Astrocyte (in vitro differentiated cells and primary cell): Measurements from ENCODE around the gene RD3L. TPM values are rescaled to one million over a fixed set of nuclear protein-coding genes. Genes with fewer than 3 reads are reported as not detected.

Source experiments
- DNase-seq: peaks from one replicate; pipeline ENCODE4 v3.0.0-alpha.2; 2010; ENCODE audit warnings: low read depth
- FAIRE-seq: peaks from 2 replicates; lab custom pipeline; 2011; peaks lifted over from hg19 to GRCh38; lab: Jason Lieb, UNC
- H2AFZ ChIP-seq: 2 replicates; pipeline ENCODE4 v1.6.0; 2012; ENCODE audit warnings: low read depth, low read length, inconsistent platforms
- H3K27ac ChIP-seq: 2 replicates; pipeline ENCODE4 v1.5.1; 2011; ENCODE audit warnings: low read depth, low read length, inconsistent platforms
- H3K27me3 ChIP-seq: 2 replicates; pipeline ENCODE4 v1.6.0; 2011; ENCODE audit warnings: low read length, inconsistent platforms; ENCODE audit not compliant: insufficient read depth
- H3K36me3 ChIP-seq: 2 replicates; pipeline ENCODE4 v1.5.1; 2011; ENCODE audit warnings: low read length, inconsistent platforms; ENCODE audit not compliant: insufficient read depth
- H3K4me1 ChIP-seq: 2 replicates; pipeline ENCODE4 v1.5.1; 2011; ENCODE audit warnings: low read length, inconsistent platforms; ENCODE audit not compliant: insufficient read depth
- H3K4me2 ChIP-seq: 2 replicates; pipeline ENCODE4 v1.6.0; 2012; ENCODE audit warnings: low read length, inconsistent platforms
- H3K4me3 ChIP-seq: 2 replicates; pipeline ENCODE4 v1.5.1; 2011; ENCODE audit warnings: low read depth, mild to moderate bottlenecking, low read length, inconsistent platforms; ENCODE audit not compliant: insufficient read depth
- H3K79me2 ChIP-seq: 2 replicates; pipeline ENCODE4 v1.6.0; 2012; ENCODE audit warnings: mild to moderate bottlenecking, low read length, inconsistent platforms; ENCODE audit not compliant: insufficient read depth
- H3K9ac ChIP-seq: 2 replicates; pipeline ENCODE4 v1.6.0; 2012; ENCODE audit warnings: mild to moderate bottlenecking, low read length, inconsistent platforms
- H3K9me3 ChIP-seq: 2 replicates; pipeline ENCODE4 v1.5.1; 2012; ENCODE audit warnings: low read depth, mild to moderate bottlenecking, low read length, inconsistent platforms; ENCODE audit not compliant: insufficient read depth
- H4K20me1 ChIP-seq: 2 replicates; pipeline ENCODE4 v1.6.0; 2012; ENCODE audit warnings: low read length, inconsistent platforms; ENCODE audit not compliant: insufficient read depth
- H3K27ac Mint-ChIP-seq: one replicate; pipeline ENCODE4 v1.8.0; 2021; ENCODE audit warnings: mild to moderate bottlenecking, mixed read lengths; ENCODE audit not compliant: unreplicated experiment
- H3K27me3 Mint-ChIP-seq: one replicate; pipeline ENCODE4 v1.8.0; 2021; ENCODE audit warnings: low read depth, mixed read lengths; ENCODE audit not compliant: unreplicated experiment
- H3K36me3 Mint-ChIP-seq: one replicate; pipeline ENCODE4 v1.8.0; 2021; ENCODE audit warnings: low read depth, mixed read lengths; ENCODE audit not compliant: unreplicated experiment
- H3K4me1 Mint-ChIP-seq: one replicate; pipeline ENCODE4 v1.8.0; 2021; ENCODE audit warnings: low read depth, mixed read lengths; ENCODE audit not compliant: unreplicated experiment
- H3K4me3 Mint-ChIP-seq: one replicate; pipeline ENCODE4 v1.8.0; 2021; ENCODE audit warnings: mild to moderate bottlenecking, moderate library complexity, mixed read lengths; ENCODE audit not compliant: unreplicated experiment
- H3K9me3 Mint-ChIP-seq: one replicate; pipeline ENCODE4 v1.8.0; 2021; ENCODE audit warnings: mild to moderate bottlenecking, mixed read lengths; ENCODE audit not compliant: unreplicated experiment
- EZH2 ChIP-seq: IDR thresholded peaks from 2 replicates; pipeline ENCODE4 v1.6.1; 2012; ENCODE audit warnings: mild to moderate bottlenecking, low read length, inconsistent platforms; ENCODE audit not compliant: insufficient read depth
- total RNA-seq: library from RNA; stranded (reverse); gene quantifications from 2 replicates; pipeline ENCODE4 v1.2.1, GENCODE V29; 2021
- TF ChIP-seq, protein P1 (sequence below): IDR thresholded peaks from 2 replicates; pipeline ENCODE4 v1.5.1; 2011; ENCODE audit warnings: low read depth, mild to moderate bottlenecking, inconsistent platforms, low read length, moderate library complexity; ENCODE audit not compliant: insufficient read depth

RD3L gene
- total RNA-seq, 1 donor from 2014 or later: not detected

DNA sequence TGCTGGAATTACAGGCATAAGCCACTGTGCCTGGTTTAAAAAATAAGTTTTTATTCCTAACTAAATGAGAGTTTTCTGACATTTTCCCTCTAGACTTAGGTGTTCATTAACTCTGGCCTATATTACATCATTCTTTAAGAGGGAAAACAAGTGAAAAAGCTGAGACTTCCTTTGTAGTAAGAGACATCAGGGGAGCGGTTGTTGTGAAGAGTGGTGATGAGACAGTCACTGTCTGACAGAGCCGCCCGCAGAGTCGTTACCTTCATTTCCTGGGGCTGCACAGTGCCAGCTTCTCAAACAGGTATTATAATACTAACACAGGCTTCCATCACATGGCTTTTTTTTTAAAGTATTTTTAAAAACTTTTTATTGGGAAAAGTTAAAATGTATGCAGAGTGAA is 33.7 kb downstream of the RD3L start:
- H3K36me3 Mint-ChIP-seq: no peaks in the 10 kb centered on the region
- peaks cover 16% of the 10 kb centered on the region for H3K36me3 ChIP-seq
- H3K27me3 ChIP-seq: no peaks in the 10 kb centered on the region
- no peak overlapping the region for H3K4me3 Mint-ChIP-seq
- no peak for DNase-seq
- H3K27me3 Mint-ChIP-seq: no peaks in the 10 kb centered on the region
- H3K9me3 Mint-ChIP-seq: no peaks in the 10 kb centered on the region
- H3K4me2 ChIP-seq: no peak overlapping the region
- no peak overlapping the region for H3K4me3 ChIP-seq
- no peak overlapping the region for H3K27ac Mint-ChIP-seq
- peaks cover 16% of the 10 kb centered on the region for H4K20me1 ChIP-seq
- peaks cover 11% of the 10 kb centered on the region for H3K4me1 Mint-ChIP-seq
- no peak overlapping the region for H3K27ac ChIP-seq
- H3K4me1 ChIP-seq: peaks cover 10% of the 10 kb centered on the region
- no peak for FAIRE-seq
- H3K79me2 ChIP-seq: no peaks in the 10 kb centered on the region
- no peak overlapping the region for H2AFZ ChIP-seq
- TF ChIP-seq, protein P1, sequence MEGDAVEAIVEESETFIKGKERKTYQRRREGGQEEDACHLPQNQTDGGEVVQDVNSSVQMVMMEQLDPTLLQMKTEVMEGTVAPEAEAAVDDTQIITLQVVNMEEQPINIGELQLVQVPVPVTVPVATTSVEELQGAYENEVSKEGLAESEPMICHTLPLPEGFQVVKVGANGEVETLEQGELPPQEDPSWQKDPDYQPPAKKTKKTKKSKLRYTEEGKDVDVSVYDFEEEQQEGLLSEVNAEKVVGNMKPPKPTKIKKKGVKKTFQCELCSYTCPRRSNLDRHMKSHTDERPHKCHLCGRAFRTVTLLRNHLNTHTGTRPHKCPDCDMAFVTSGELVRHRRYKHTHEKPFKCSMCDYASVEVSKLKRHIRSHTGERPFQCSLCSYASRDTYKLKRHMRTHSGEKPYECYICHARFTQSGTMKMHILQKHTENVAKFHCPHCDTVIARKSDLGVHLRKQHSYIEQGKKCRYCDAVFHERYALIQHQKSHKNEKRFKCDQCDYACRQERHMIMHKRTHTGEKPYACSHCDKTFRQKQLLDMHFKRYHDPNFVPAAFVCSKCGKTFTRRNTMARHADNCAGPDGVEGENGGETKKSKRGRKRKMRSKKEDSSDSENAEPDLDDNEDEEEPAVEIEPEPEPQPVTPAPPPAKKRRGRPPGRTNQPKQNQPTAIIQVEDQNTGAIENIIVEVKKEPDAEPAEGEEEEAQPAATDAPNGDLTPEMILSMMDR: no peak
- TF ChIP-seq EZH2: no peak
- no peak overlapping the region for H3K9ac ChIP-seq
- no peaks in the 10 kb centered on the region for H3K9me3 ChIP-seq

DNA sequence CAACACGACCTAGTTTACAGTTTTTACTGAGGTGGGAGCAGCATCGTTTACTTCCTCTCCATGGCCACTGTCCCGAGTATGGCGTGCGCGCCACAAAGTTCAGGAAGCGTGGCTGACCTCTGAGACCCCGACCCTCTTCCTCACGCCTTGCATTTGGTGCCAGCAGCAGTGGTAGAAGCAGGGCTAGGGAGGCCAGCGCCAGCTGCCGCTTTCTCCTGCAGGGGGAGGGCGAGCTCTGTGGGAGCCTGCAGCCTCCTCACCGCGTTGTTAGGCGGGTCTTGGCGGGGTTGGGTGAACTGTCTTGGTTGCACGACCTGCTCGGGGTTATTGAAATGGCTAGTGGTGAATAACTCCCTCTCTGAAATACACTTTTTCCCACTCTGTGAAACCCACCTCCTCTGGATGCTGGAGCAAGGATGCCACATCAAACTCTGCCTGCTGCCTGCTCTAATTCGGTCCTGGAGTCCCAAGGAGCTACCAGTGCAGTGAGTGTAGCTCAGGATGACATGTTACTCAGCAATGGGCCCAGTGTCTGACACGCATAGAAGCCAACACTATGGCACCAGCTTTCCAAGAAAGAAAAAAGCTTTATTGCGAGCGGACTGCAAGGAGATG is 36.4 kb downstream of the RD3L start:
- Histone ChIP-seq H3K4me2 (no peak overlapping the region), H3K27ac (no peak overlapping the region), H2AFZ (no peak overlapping the region), H3K27me3 (no peaks in the 10 kb centered on the region), H3K9ac (no peak overlapping the region), H3K9me3 (no peaks in the 10 kb centered on the region), H3K36me3 (no peaks in the 10 kb centered on the region), H3K4me1 (peaks cover 10% of the 10 kb centered on the region), H4K20me1 (peaks cover under 1% of the 10 kb centered on the region), H3K4me3 (no peak overlapping the region), H3K79me2 (no peaks in the 10 kb centered on the region)
- Mint-ChIP-seq H3K36me3 (no peaks in the 10 kb centered on the region), H3K27ac (no peak overlapping the region), H3K9me3 (no peaks in the 10 kb centered on the region), H3K27me3 (no peaks in the 10 kb centered on the region), H3K4me3 (no peak overlapping the region), H3K4me1 (peaks cover 11% of the 10 kb centered on the region)
- FAIRE-seq (no peak), DNase-seq (no peak)
- no peak for TF ChIP-seq EZH2
- TF ChIP-seq, protein P1: no peak

- Histone ChIP-seq H3K4me3 (no peak overlapping the region), H3K4me2 (no peak overlapping the region), H3K9me3 (no peaks in the 10 kb centered on the region), H2AFZ (no peak overlapping the region), H4K20me1 (no peaks in the 10 kb centered on the region), H3K4me1 (no peaks in the 10 kb centered on the region), H3K27ac (no peak overlapping the region), H3K27me3 (no peaks in the 10 kb centered on the region), H3K36me3 (no peaks in the 10 kb centered on the region), H3K9ac (no peak overlapping the region), H3K79me2 (no peaks in the 10 kb centered on the region)
- TF ChIP-seq EZH2: no peak
- TF ChIP-seq, protein P1: no peak
- DNase-seq (no peak), FAIRE-seq (no peak)
- H3K4me1 Mint-ChIP-seq: peaks cover 2% of the 10 kb centered on the region
- H3K9me3 Mint-ChIP-seq: no peaks in the 10 kb centered on the region
- no peak overlapping the region for H3K27ac Mint-ChIP-seq
- no peak overlapping the region for H3K4me3 Mint-ChIP-seq
- H3K36me3 Mint-ChIP-seq: no peaks in the 10 kb centered on the region
- peaks cover 5% of the 10 kb centered on the region for H3K27me3 Mint-ChIP-seq
Observed at GRCh38 chr14:103904493-103905107, 37.7 kb downstream of the RD3L start.
